Cardiac fibroblast (primary cell): Measurements from ENCODE around the gene RAB18.

Experiments used
- DNase-seq, 2 donors: peaks; one replicate each; pipeline versions ENCODE4 v3.0.0 to v3.0.0-alpha.2; 2010; ENCODE audit warnings: low read depth in 2 of 2
- H3K4me3 ChIP-seq, 2 donors: replicated peaks in 1 of 2; 1 replicate in 1 of 2; 2 replicates in 1 of 2; pipeline ENCODE4 v1.5.1; 2011; ENCODE audit warnings: low read depth in 2 of 2, low read length in 2 of 2, mild to moderate bottlenecking in 2 of 2, moderate library complexity in 1 of 2
- TF ChIP-seq, protein P1 (sequence below): IDR thresholded peaks from one replicate; pipeline ENCODE4 v1.5.1; 2011; ENCODE audit warnings: low read depth, mild to moderate bottlenecking, low read length, inconsistent platforms

Gene RAB18

DNA sequence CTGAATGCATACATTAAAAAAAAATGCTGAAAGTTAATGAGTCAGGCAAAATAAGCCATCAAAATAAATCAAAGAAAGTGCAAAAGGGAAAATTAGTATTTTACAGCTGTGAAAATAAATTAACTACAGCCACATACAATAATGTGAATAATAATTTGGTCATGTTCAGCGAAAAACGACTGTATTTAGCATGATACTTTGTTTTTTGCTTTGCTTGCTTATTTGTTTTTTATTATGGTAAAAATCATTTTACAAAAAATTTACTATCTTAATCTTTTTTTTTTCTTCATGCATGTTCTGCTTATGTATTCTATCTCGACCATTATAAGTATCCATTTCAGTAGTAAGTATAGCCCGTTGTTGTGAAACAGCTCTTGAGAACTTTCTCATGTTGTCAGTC, 77.1 kb downstream of the RAB18 start:
- TF ChIP-seq, protein P1, sequence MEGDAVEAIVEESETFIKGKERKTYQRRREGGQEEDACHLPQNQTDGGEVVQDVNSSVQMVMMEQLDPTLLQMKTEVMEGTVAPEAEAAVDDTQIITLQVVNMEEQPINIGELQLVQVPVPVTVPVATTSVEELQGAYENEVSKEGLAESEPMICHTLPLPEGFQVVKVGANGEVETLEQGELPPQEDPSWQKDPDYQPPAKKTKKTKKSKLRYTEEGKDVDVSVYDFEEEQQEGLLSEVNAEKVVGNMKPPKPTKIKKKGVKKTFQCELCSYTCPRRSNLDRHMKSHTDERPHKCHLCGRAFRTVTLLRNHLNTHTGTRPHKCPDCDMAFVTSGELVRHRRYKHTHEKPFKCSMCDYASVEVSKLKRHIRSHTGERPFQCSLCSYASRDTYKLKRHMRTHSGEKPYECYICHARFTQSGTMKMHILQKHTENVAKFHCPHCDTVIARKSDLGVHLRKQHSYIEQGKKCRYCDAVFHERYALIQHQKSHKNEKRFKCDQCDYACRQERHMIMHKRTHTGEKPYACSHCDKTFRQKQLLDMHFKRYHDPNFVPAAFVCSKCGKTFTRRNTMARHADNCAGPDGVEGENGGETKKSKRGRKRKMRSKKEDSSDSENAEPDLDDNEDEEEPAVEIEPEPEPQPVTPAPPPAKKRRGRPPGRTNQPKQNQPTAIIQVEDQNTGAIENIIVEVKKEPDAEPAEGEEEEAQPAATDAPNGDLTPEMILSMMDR: no peak
- no peak for DNase-seq
- H3K4me3 ChIP-seq: no peak overlapping the region

DNA sequence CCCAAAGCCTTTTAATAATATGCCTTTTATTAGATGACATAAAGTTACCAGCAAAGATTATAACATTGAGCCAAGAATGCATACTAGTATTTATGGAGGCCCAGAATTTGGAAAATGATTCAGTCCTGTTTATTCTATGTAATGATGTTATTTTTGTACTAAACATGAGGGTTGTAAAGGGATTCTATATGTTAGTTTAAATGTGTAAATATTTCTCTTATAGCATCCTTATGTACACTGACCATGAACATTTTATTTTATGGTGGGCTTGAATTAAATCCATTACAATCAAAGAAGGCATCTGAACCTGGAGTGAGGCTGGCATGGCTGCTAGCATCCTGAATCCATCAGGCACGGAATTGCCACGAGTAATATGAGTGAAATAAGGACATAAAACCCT, 80.2 kb downstream of the RAB18 start:
- DNase-seq: no peak
- TF ChIP-seq, protein P1: no peak
- H3K4me3 ChIP-seq: no peak overlapping the region
